Fibroblast of lung (primary cell): ENCODE results near the gene CYP24A1.

Source experiments
- CTCF ChIP-seq, 2 donors: IDR thresholded peaks in 1 of 2; conservative IDR thresholded peaks in 1 of 2; 1 replicate in 1 of 2; 2 replicates in 1 of 2; pipeline ENCODE4 v1.5.1; 2011 to 2012; ENCODE audit warnings: low read length in 2 of 2, control low read depth in 1 of 2, inconsistent platforms in 1 of 2, low read depth in 1 of 2, mild to moderate bottlenecking in 1 of 2
- EZH2 ChIP-seq: IDR thresholded peaks from 2 replicates; pipeline ENCODE4 v1.5.1; 2012; ENCODE audit warnings: low read length, control low read depth, mild to moderate bottlenecking; ENCODE audit errors: missing control alignments

- no peak for TF ChIP-seq EZH2
- TF ChIP-seq CTCF (conservative IDR thresholded peaks at IDR 0.05 in 1 of 2, IDR thresholded peaks at IDR 0.05 in 1 of 2; ENCODE audit: low read depth in 1 of 2, low read length in 2 of 2): no peak
These were observed 41.8 kb downstream of the CYP24A1 start for GRCh38 chr20:54131675-54132611.
